ENCODE data around the gene BRD7. TPM values are rescaled to one million over a fixed set of nuclear protein-coding genes. Genes with fewer than 3 reads are reported as not detected.

BRD7 gene
- total RNA-seq, 1 donor from 2014 or later, result 104 TPM

GRCh38 chr16:50293994-50294855, 74.6 kb downstream of the BRD7 start:
- Mint-ChIP-seq H3K4me3 (ENCODE audit: low read depth) (no peak overlapping the region), H3K4me1 (ENCODE audit: low read depth) (no peaks in the 10 kb centered on the region), H3K36me3 (ENCODE audit: insufficient read depth) (no peaks in the 10 kb centered on the region), H3K27me3 (no peaks in the 10 kb centered on the region), H3K27ac (no peak overlapping the region), H3K9me3 (ENCODE audit: low read depth) (no peaks in the 10 kb centered on the region)
- no peak for DNase-seq (ENCODE audit: low spot score, unreplicated experiment)
- no peak for TF ChIP-seq CTCF (IDR thresholded peaks at IDR 0.05; ENCODE audit: unreplicated experiment)

GRCh38 chr16:50293041-50293783, 75.6 kb downstream of the BRD7 start:
- Mint-ChIP-seq H3K4me3 (ENCODE audit: low read depth) (no peak overlapping the region), H3K4me1 (ENCODE audit: low read depth) (no peaks in the 10 kb centered on the region)

DNA sequence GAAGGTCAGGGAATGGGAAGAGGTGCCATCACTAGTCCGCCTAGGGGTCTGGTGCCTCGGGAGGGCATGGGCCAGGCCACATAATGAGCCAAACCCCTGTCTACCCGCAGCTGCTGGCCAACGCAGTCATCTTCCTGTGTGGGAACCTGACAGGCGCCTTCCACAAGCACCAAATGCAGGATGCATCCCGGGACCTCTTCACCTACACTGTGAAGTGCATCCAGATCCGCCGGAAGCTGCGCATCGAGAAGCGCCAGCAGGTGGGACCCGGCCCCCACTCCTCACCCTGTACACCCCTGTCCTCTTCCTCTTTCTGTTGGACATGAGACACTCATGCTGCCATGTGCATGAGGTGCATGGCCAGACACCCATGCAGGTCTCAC, 76.2 kb downstream of the BRD7 start:
- Mint-ChIP-seq H3K36me3 (ENCODE audit: insufficient read depth) (peaks cover 3% of the 10 kb centered on the region), H3K9me3 (ENCODE audit: low read depth) (no peaks in the 10 kb centered on the region), H3K27ac (no peak overlapping the region), H3K4me1 (ENCODE audit: low read depth) (no peaks in the 10 kb centered on the region), H3K27me3 (no peaks in the 10 kb centered on the region), H3K4me3 (ENCODE audit: low read depth) (no peak overlapping the region)
- DNase-seq (ENCODE audit: low spot score, unreplicated experiment), result no peak
- no peak for TF ChIP-seq CTCF (IDR thresholded peaks at IDR 0.05; ENCODE audit: unreplicated experiment)

More at GRCh38 chr16:50293041-50293783, 75.6 kb downstream of the BRD7 start:
- DNase-seq (ENCODE audit: low spot score, unreplicated experiment), result no peak
- no peaks in the 10 kb centered on the region for H3K27me3 Mint-ChIP-seq
- H3K36me3 Mint-ChIP-seq (ENCODE audit: insufficient read depth), result peaks cover 3% of the 10 kb centered on the region
- H3K27ac Mint-ChIP-seq, result no peak overlapping the region
- H3K9me3 Mint-ChIP-seq (ENCODE audit: low read depth), result no peaks in the 10 kb centered on the region
- TF ChIP-seq CTCF (IDR thresholded peaks at IDR 0.05; ENCODE audit: unreplicated experiment), result no peak

DNA sequence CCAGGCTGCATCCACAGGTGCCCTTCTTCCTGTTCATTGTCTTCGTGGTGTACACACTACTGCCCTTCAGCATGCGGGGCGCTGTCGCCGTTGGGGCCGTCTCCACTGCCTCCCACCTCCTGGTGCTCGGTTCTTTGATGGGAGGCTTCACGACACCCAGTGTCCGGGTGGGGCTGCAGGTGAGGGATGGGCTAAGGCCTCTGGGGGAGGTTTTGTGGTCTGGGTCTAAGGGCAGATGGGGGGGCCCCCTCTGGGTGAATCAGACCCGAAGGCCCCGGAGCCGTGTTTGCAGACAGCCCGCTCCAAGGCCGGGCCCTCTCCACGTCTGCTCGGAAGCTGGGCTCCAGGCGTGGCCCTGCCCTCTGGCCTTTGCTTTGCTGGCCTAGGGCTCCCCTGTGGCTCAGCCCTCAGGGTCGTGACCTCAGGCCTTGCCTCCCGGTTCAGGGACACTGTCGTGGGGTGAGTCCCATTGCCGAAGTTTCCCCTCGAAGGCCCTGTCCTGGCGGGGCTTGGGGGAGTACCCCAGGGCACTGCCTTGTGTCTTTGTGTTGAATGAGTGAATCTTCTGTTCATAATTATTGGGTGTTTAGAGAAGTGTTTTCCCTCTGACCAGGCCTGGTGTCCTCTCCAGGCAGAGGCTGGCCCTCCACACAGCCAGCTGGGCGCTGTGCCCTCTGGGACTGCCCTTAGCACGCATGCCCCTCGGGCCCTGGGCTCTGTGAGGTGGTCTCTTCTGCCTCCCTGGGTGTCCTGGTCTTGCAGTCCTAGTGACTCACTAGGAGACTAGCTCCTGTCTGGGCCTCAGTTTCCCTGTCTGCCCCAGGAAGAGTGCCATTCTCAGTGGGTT, 76.8 kb downstream of the BRD7 start:
- no peaks in the 10 kb centered on the region for H3K4me1 Mint-ChIP-seq (ENCODE audit: low read depth)
- no peaks in the 10 kb centered on the region for H3K27me3 Mint-ChIP-seq
- H3K4me3 Mint-ChIP-seq (ENCODE audit: low read depth), result no peak overlapping the region
- no peak for DNase-seq (ENCODE audit: low spot score, unreplicated experiment)
- no peak for TF ChIP-seq CTCF (IDR thresholded peaks at IDR 0.05; ENCODE audit: unreplicated experiment)
- no peaks in the 10 kb centered on the region for H3K9me3 Mint-ChIP-seq (ENCODE audit: low read depth)
- peaks cover 3% of the 10 kb centered on the region for H3K36me3 Mint-ChIP-seq (ENCODE audit: insufficient read depth)
- no peak overlapping the region for H3K27ac Mint-ChIP-seq

DNA sequence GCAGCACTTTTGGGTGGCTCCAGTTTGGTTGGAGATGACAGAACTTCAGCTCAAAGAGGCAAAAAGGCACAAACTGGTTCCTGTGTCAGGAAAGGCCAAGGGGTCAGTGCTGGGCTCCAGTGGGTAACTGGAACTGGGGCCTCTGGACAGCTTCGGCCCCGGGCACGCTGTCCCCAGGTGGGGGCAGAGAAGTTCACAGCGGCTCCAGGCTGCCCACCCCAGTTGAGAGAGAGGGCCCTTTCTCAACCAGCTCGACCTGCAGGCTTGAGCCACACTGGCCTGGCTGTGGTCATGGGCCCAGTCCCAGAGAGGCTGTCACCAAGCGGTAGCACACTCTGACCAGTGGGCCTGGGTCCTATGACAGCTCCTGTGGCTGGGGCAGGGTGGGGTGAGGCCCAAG, 77.9 kb downstream of the BRD7 start:
- no peak for DNase-seq (ENCODE audit: low spot score, unreplicated experiment)
- Mint-ChIP-seq H3K36me3 (ENCODE audit: insufficient read depth) (peaks cover 5% of the 10 kb centered on the region), H3K4me3 (ENCODE audit: low read depth) (no peak overlapping the region), H3K9me3 (ENCODE audit: low read depth) (no peaks in the 10 kb centered on the region), H3K4me1 (ENCODE audit: low read depth) (no peaks in the 10 kb centered on the region), H3K27ac (no peak overlapping the region), H3K27me3 (no peaks in the 10 kb centered on the region)
- TF ChIP-seq CTCF (IDR thresholded peaks at IDR 0.05; ENCODE audit: unreplicated experiment), result no peak

All from progenitor cell of endocrine pancreas (in vitro differentiated cells).